HepG2 (cell line): ENCODE data around the gene SLC26A2. TPM values are rescaled to one million over a fixed set of nuclear protein-coding genes. Genes with fewer than 3 reads are reported as not detected.

Experiments
- ATAC-seq: fragments of 200-7000 bp; cut with Tn5 transposase; 3 replicates; pipeline ENCODE4 v1.9.1; 2020; ENCODE audit warnings: mild to moderate bottlenecking, moderate library complexity
- BruUV-seq: library from RNA; stranded (reverse); fragments of 400-500 nt; replicated peaks from 2 replicates; lab custom pipeline; 2021; lab: Mats Ljungman, UMichigan
- CTCF ChIA-PET: fragments of 300-600 bp; formaldehyde crosslinking; extraction: SDS; loops from one replicate; lab custom pipeline; 2021; ENCODE audit warnings: low total read pairs, inconsistent platforms, low intra/inter-chr PET ratio; lab: Yijun Ruan, JAX
- POLR2A ChIA-PET: fragments of 350-600 bp; sonication (Branson Sonifier 250); formaldehyde crosslinking; loops from one replicate; lab custom pipeline; 2020; ENCODE audit warnings: antibody characterized with exemption, inconsistent platforms; lab: Yijun Ruan, JAX
- DNase-seq: peaks from one replicate; pipeline ENCODE4 v3.0.0-alpha.2; 2015; ENCODE audit warnings: low spot score
- FAIRE-seq: peaks from 3 replicates; lab custom pipeline; 2011; peaks lifted over from hg19 to GRCh38; lab: Jason Lieb, UNC
- H2AFZ ChIP-seq: one replicate; pipeline ENCODE4 v1.6.1; 2011; ENCODE audit warnings: low read length, inconsistent platforms
- H3K27ac ChIP-seq: fragments of 300-600 bp; 3 replicates; pipeline ENCODE4 v1.8.0; 2011; ENCODE audit warnings: mixed run types, mild to moderate bottlenecking, mixed read lengths, low read length, inconsistent platforms; ENCODE audit not compliant: insufficient read depth; ENCODE audit errors: extremely low read length
- H3K27me3 ChIP-seq, 2 experiments: fragments of 200-600 bp in 1 of 2; 2 replicates in 1 of 2; 3 replicates in 1 of 2; pipeline versions ENCODE4 v1.6.0 to v1.8.0; 2011; ENCODE audit warnings: low read length in 2 of 2, mild to moderate bottlenecking in 2 of 2, moderate library complexity in 2 of 2, inconsistent platforms in 1 of 2; ENCODE audit not compliant: insufficient read depth in 2 of 2, control insufficient read depth in 1 of 2
- H3K36me3 ChIP-seq, 2 experiments: fragments of 200-600 bp in 1 of 2; replicated peaks in 1 of 2; 2 replicates in 1 of 2; 3 replicates in 1 of 2; pipeline versions ENCODE4 v1.5.1 to v1.8.0; 2011; ENCODE audit warnings: low read length in 2 of 2, inconsistent platforms in 1 of 2; ENCODE audit not compliant: insufficient read depth in 2 of 2, control insufficient read depth in 1 of 2
- H3K4me1 ChIP-seq: 2 replicates; pipeline ENCODE4 v1.5.1; 2012; ENCODE audit warnings: low read length, inconsistent platforms; ENCODE audit not compliant: insufficient read depth
- H3K4me2 ChIP-seq: 2 replicates; pipeline ENCODE4 v1.6.0; 2011; ENCODE audit warnings: low read depth, low read length, inconsistent platforms
- H3K4me3 ChIP-seq, 3 experiments: fragments of 200-600 bp in 1 of 3; sonication (generic), shearing (Covaris generic) in 1 of 3; replicated peaks in 1 of 3; 2 replicates each; pipeline ENCODE4 v1.5.1; 2011 to 2016; ENCODE audit warnings: low read length in 3 of 3, inconsistent platforms in 2 of 3, low read depth in 2 of 3, mild to moderate bottlenecking in 2 of 3, control low read depth in 1 of 3, mixed read lengths in 1 of 3; ENCODE audit not compliant: insufficient read depth in 1 of 3
- H3K79me2 ChIP-seq: one replicate; pipeline ENCODE4 v1.6.1; 2011; ENCODE audit warnings: low read length, inconsistent platforms; ENCODE audit not compliant: insufficient read depth
- H3K9ac ChIP-seq: 2 replicates; pipeline ENCODE4 v1.6.0; 2011; ENCODE audit warnings: mild to moderate bottlenecking, low read depth, low read length, inconsistent platforms; ENCODE audit not compliant: insufficient read depth
- H3K9me3 ChIP-seq: 2 replicates; pipeline ENCODE4 v1.5.1; 2012; ENCODE audit warnings: mild to moderate bottlenecking, low read length
- H4K20me1 ChIP-seq: 2 replicates; pipeline ENCODE4 v1.6.0; 2011; ENCODE audit warnings: inconsistent platforms, mild to moderate bottlenecking, low read length, moderate library complexity; ENCODE audit not compliant: insufficient read depth
- CBFB ChIP-seq: sonication (generic); formaldehyde crosslinking; IDR thresholded peaks from 2 replicates; pipeline ENCODE4 v1.4.0; 2020; ENCODE audit warnings: missing genetic modification reagents
- E2F2 ChIP-seq: sonication (generic); formaldehyde crosslinking; IDR thresholded peaks from 2 replicates; pipeline ENCODE4 v1.4.0; 2020; ENCODE audit warnings: missing genetic modification reagents, borderline replicate concordance
- ISX ChIP-seq: sonication (generic); formaldehyde crosslinking; conservative IDR thresholded peaks from 2 replicates; pipeline ENCODE4 v1.5.0; 2020; ENCODE audit warnings: missing genetic modification reagents
- MTF2 ChIP-seq: sonication (generic); formaldehyde crosslinking; IDR thresholded peaks from 2 replicates; pipeline ENCODE4 v1.5.0; 2020; ENCODE audit warnings: missing genetic modification reagents, borderline replicate concordance
- NFIB ChIP-seq: sonication (generic); formaldehyde crosslinking; IDR thresholded peaks from 2 replicates; pipeline ENCODE4 v1.9.0; 2021; ENCODE audit warnings: missing genetic modification reagents, mild to moderate bottlenecking, borderline replicate concordance
- NRL ChIP-seq: sonication (generic); formaldehyde crosslinking; IDR thresholded peaks from 2 replicates; pipeline ENCODE4 v1.5.0; 2020; ENCODE audit warnings: missing genetic modification reagents, mild to moderate bottlenecking, moderate library complexity, borderline replicate concordance
- PBX2 ChIP-seq: IDR thresholded peaks from 2 replicates; pipeline ENCODE4 v1.6.1; 2016; ENCODE audit warnings: control low read depth
- RARG ChIP-seq: sonication (generic); formaldehyde crosslinking; IDR thresholded peaks from 2 replicates; pipeline ENCODE4 v1.4.0; 2020; ENCODE audit warnings: low read depth, mild to moderate bottlenecking, missing genetic modification reagents
- SETDB1 ChIP-seq: sonication (generic); formaldehyde crosslinking; IDR thresholded peaks from 2 replicates; pipeline ENCODE4 v1.5.1; 2020; ENCODE audit warnings: missing genetic modification reagents, mild to moderate bottlenecking, borderline replicate concordance
- STAG1 ChIP-seq: sonication (generic); formaldehyde crosslinking; IDR thresholded peaks from 2 replicates; pipeline ENCODE4 v1.4.0; 2020; ENCODE audit warnings: missing genetic modification reagents
- ZFP1 ChIP-seq: IDR thresholded peaks from 2 replicates; pipeline ENCODE4 v1.6.1; 2016
- ZMYM4 ChIP-seq: sonication (generic); formaldehyde crosslinking; IDR thresholded peaks from 2 replicates; pipeline ENCODE4 v1.8.1; 2023; ENCODE audit warnings: mild to moderate bottlenecking, missing genetic modification reagents
- ZNF3 ChIP-seq: IDR thresholded peaks from 2 replicates; pipeline ENCODE4 v1.7.0; 2017; ENCODE audit warnings: inconsistent platforms
- ZNF615 ChIP-seq: sonication (generic); formaldehyde crosslinking; IDR thresholded peaks from 2 replicates; pipeline ENCODE4 v1.5.0; 2020; ENCODE audit warnings: mild to moderate bottlenecking, missing genetic modification reagents, borderline replicate concordance
- WGBS: methylation state at CpG from one replicate; pipeline ENCODE4 v1.1.6; 2017; ENCODE audit warnings: low lambda C conversion rate; 5-methylcytosine and 5-hydroxymethylcytosine counted together
- in situ Hi-C: cut with HindIII; loops from 2 replicates; pipeline ENCODE4 v1.10.0; 2017; ENCODE audit warnings: low pct_unique_long_range_greater_than_20kb; ENCODE audit not compliant: extremely low pct_ligation_motif_present
- intact Hi-C: fragments of 100-400 bp; cut with micrococcal nuclease; formaldehyde crosslinking; loops from one replicate; pipeline ENCODE4 v1.10.0; 2022; ENCODE audit not compliant: unreplicated experiment
- polyA plus RNA-seq, 8 experiments: library from polyadenylated mRNA; depleted of rRNA in 3 of 8; stranded (reverse) in 7 of 8; unstranded in 1 of 8; fragments of >200 nt; fragmentation: Illumina TruSeq in 4 of 8; extraction: Trizol in 4 of 8; gene quantifications; 2 replicates each; pipeline versions ENCODE4 v1.2.1 to v1.2.3, GENCODE V29; 2011 to 2016; ENCODE audit warnings: low read depth in 4 of 8, missing spikeins in 1 of 8, mixed read lengths in 1 of 8; ENCODE audit not compliant: insufficient read depth in 1 of 8
- total RNA-seq, 5 experiments: library from RNA; depleted of rRNA; stranded (reverse); fragments of >200 nt; fragmentation: Illumina TruSeq; extraction: Trizol; gene quantifications; 2 replicates each; pipeline ENCODE4 v1.2.3, GENCODE V29; 2016; ENCODE audit warnings: low read depth in 1 of 5
- TF ChIP-seq, protein P1 (sequence below): sonication (generic); formaldehyde crosslinking; IDR thresholded peaks from 2 replicates; pipeline ENCODE4 v1.5.0; 2020; ENCODE audit warnings: missing genetic modification reagents, mild to moderate bottlenecking, borderline replicate concordance

SLC26A2 gene
- total and polyA plus RNA-seq, 2 of the 13 experiments (the other 11 are each of a cell fraction or from before 2014, with no cell fraction given) = 2.2 to 7.9 TPM

DNA sequence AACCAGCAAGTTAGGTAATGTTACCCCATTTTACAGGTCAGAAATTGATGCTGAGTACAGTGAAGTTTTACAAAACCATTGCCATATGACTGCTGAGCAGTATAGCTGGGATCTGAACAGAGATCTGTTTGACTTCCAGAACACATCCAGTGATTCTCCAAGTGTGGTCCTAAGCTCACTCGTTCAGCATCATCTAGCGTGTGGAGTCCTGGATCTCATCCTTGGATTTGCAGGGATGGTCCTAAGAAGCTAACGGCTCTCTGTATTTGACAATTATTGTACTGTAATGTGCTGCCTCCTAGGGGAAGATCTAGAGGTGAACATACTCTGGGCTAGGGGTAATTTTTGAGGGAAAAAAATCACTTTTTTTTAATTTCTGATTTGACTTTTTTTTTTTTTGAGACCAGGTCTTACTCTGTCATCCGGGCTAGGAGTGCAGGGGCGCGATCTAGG lies 1.4 kb downstream of the SLC26A2 start (continued):
- TF ChIP-seq PBX2 (CRISPR knock-in tag) = no peak
- peak; percentile 55 for TF ChIP-seq STAG1 (CRISPR knock-in tag)
- TF ChIP-seq, all 625 proteins: peak for 5

- H3K4me2 ChIP-seq = no peak overlapping the region
- in situ Hi-C loops = no loop called here
Measured at GRCh38 chr5:149962601-149963300, 2.2 kb downstream of the SLC26A2 start.

GRCh38 chr5:149963729-149964128 lies 3.2 kb downstream of the SLC26A2 start:
- POLR2A ChIA-PET = no interaction called here
- CTCF ChIA-PET = no interaction called here
- no peaks in the 10 kb centered on the region for H3K79me2 ChIP-seq
- H3K4me3 ChIP-seq = no peak overlapping the region
- no peak overlapping the region for H3K4me2 ChIP-seq
- WGBS = 82% methylated on average over 3 of the region's 3 CpGs
- DNase-seq (no peak), ATAC-seq (no peak), FAIRE-seq (no peak)
- H3K36me3 ChIP-seq = no peaks in the 10 kb centered on the region
- no peak overlapping the region for H3K27ac ChIP-seq
- no TSS peak for BruUV-seq
- no peaks in the 10 kb centered on the region for H3K9me3 ChIP-seq
- H3K4me1 ChIP-seq = peaks cover 44% of the 10 kb centered on the region
- intact Hi-C loops (no loop called here), in situ Hi-C loops (no loop called here)
- H4K20me1 ChIP-seq = no peaks in the 10 kb centered on the region
- H2AFZ ChIP-seq = no peak overlapping the region
- H3K9ac ChIP-seq = no peak overlapping the region
- H3K27me3 ChIP-seq = no peaks in the 10 kb centered on the region
- no peak for TF ChIP-seq MTF2 (CRISPR knock-in tag)
- TF ChIP-seq ISX = no peak
- no peak for TF ChIP-seq ZMYM4 (CRISPR knock-in tag)
- TF ChIP-seq ZNF3 (CRISPR knock-in tag) = no peak
- TF ChIP-seq E2F2 (CRISPR knock-in tag) = no peak
- no peak for TF ChIP-seq SETDB1 (CRISPR knock-in tag)
- no peak for TF ChIP-seq CBFB (CRISPR knock-in tag)
- no peak for TF ChIP-seq NFIB (CRISPR knock-in tag)
- TF ChIP-seq, protein P1, sequence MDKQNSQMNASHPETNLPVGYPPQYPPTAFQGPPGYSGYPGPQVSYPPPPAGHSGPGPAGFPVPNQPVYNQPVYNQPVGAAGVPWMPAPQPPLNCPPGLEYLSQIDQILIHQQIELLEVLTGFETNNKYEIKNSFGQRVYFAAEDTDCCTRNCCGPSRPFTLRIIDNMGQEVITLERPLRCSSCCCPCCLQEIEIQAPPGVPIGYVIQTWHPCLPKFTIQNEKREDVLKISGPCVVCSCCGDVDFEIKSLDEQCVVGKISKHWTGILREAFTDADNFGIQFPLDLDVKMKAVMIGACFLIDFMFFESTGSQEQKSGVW (CRISPR knock-in tag) = no peak
- no peak for TF ChIP-seq ZFP1 (CRISPR knock-in tag)

More at GRCh38 chr5:149962601-149963300, 2.2 kb downstream of the SLC26A2 start:
- Histone ChIP-seq H3K9ac (no peak overlapping the region), H4K20me1 (no peaks in the 10 kb centered on the region), H3K4me3 (no peak overlapping the region), H3K27ac (no peak overlapping the region), H3K79me2 (no peaks in the 10 kb centered on the region), H3K27me3 (no peaks in the 10 kb centered on the region), H3K36me3 (no peaks in the 10 kb centered on the region), H3K4me1 (peaks cover 54% of the 10 kb centered on the region), H3K9me3 (no peaks in the 10 kb centered on the region), H2AFZ (no peak overlapping the region)
- CTCF ChIA-PET = interaction anchor here (1.8 to 2.5 kb wide), 2 partner anchors 30 to 125 kb away, joined by 6 to 10 read pairs; no protein-coding TSS in a partner anchor
- FAIRE-seq = no peak
- WGBS = 98% methylated on average over 5 of the region's 5 CpGs
- no peak for ATAC-seq
- POLR2A ChIA-PET = interaction anchor here (0.7 to 1.4 kb wide), 2 partner anchors 17 to 38 kb away, joined by 3 to 5 read pairs; partner anchors contain the start of genes HMGXB3 and TIGD6
- DNase-seq = no peak
- no TSS peak for BruUV-seq
- no peak for TF ChIP-seq RARG (CRISPR knock-in tag)
- TF ChIP-seq NRL = no peak
- no peak for TF ChIP-seq ZNF615
- TF ChIP-seq, all 625 proteins: peak for 0
- intact Hi-C loops = loop anchor here (1.0 kb wide), 1 partner anchor 125 kb away; no protein-coding TSS in a partner anchor
